GM12801 (cell line): Measurements from ENCODE around the gene SPATA2L.

Experiments used
- CTCF ChIP-seq: IDR thresholded peaks from one replicate; pipeline ENCODE4 v1.5.1; 2011; ENCODE audit warnings: control low read depth; ENCODE audit not compliant: insufficient read length; ENCODE audit errors: extremely low read depth

SPATA2L gene

GRCh38 chr16:89733322-89733721 lies 31.8 kb upstream of the SPATA2L start:
- no peak for TF ChIP-seq CTCF

GRCh38 chr16:89732918-89733242 lies 31.4 kb upstream of the SPATA2L start:
- TF ChIP-seq CTCF = no peak

GRCh38 chr16:89732142-89732917 lies 30.8 kb upstream of the SPATA2L start:
- TF ChIP-seq CTCF = no peak

- no peak for TF ChIP-seq CTCF
These were observed 29.2 kb upstream of the SPATA2L start for GRCh38 chr16:89730610-89731234.

GRCh38 chr16:89729863-89730593 lies 28.5 kb upstream of the SPATA2L start:
- TF ChIP-seq CTCF = no peak

- TF ChIP-seq CTCF = no peak
These were observed 27.8 kb upstream of the SPATA2L start for GRCh38 chr16:89729293-89729692.

- TF ChIP-seq CTCF = no peak
These were observed 26.1 kb upstream of the SPATA2L start for GRCh38 chr16:89727406-89728120.
